Activated B cell treated with CpG ODN at 0.5 μM for 24 hours (primary cell): ENCODE results near the gene GABBR2. TPM values are rescaled to one million over a fixed set of nuclear protein-coding genes. Genes with fewer than 3 reads are reported as not detected.

Source experiments
- ATAC-seq: fragments of 200-7000 bp; cut with Tn5 transposase; one replicate; pipeline ENCODE4 v1.10.0; 2021; ENCODE audit warnings: low read depth, mild to moderate bottlenecking, moderate library complexity
- CTCF ChIA-PET: fragments of 350-600 bp; sonication (Branson Sonifier 250); formaldehyde crosslinking; loops from one replicate; lab custom pipeline; 2021; ENCODE audit warnings: antibody characterized with exemption; lab: Charles Lee
- POLR2A ChIA-PET: fragments of 350-600 bp; sonication (Branson Sonifier 250); formaldehyde crosslinking; loops from one replicate; lab custom pipeline; 2021; ENCODE audit warnings: antibody characterized with exemption; lab: Charles Lee
- DNase-seq: peaks from one replicate; pipeline ENCODE4 v3.0.0; 2022
- H3K27ac Mint-ChIP-seq: one replicate; pipeline ENCODE4 v1.8.0; 2020; ENCODE audit warnings: mixed read lengths
- H3K27me3 Mint-ChIP-seq: one replicate; pipeline ENCODE4 v1.8.0; 2021; ENCODE audit warnings: mixed read lengths
- H3K36me3 Mint-ChIP-seq: one replicate; pipeline ENCODE4 v1.8.0; 2021; ENCODE audit warnings: low read depth, mixed read lengths
- H3K4me1 Mint-ChIP-seq: one replicate; pipeline ENCODE4 v1.8.0; 2021; ENCODE audit warnings: mixed read lengths
- H3K4me3 Mint-ChIP-seq: one replicate; pipeline ENCODE4 v1.8.0; 2020; ENCODE audit warnings: mild to moderate bottlenecking, mixed read lengths
- H3K9me3 Mint-ChIP-seq: one replicate; pipeline ENCODE4 v1.8.0; 2020; ENCODE audit warnings: mixed read lengths
- intact Hi-C: fragments of 100-400 bp; cut with micrococcal nuclease; formaldehyde crosslinking; loops from one replicate; pipeline ENCODE4 v1.15.1; 2024
- total RNA-seq: library from RNA; stranded (reverse); gene quantifications from 2 replicates; pipeline ENCODE4 v1.2.3, GENCODE V29; 2022
- TF ChIP-seq, protein P1 (sequence below): fragments of 200-600 bp; IDR thresholded peaks from one replicate; pipeline ENCODE4 v1.8.0; 2022; ENCODE audit warnings: antibody characterized with exemption, mild to moderate bottlenecking

Gene GABBR2
- total RNA-seq, 1 donor from 2014 or later, result not detected

DNA sequence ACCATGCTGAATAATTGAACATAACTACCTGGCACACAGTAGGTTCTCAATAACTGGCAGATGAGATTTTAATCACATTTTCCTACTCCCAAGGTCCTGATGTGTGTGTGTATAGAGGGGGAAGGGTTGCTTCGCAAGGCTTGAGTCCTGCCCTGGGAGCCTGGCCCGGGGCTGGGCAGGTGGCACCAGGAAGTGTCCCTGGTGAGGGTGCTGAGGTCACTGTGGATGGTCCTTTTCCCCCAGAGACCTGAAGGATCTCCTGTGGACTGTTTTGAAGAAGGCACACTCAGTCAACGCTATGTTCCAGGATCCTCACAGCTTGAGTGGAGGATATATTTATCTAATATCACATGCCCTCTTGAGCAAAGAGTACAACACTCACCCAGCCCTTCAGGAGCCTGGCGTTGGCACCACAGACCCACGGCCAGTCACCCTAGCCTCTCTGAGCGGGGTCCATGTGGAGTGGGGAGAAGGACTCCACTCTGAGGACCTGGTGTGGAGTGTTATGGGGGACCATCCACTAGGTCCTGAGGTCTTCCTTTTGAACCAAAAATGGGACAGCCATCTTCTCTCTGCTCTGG is 177.8 kb downstream of the GABBR2 start:
- CTCF ChIA-PET, result no interaction called here
- ATAC-seq (no peak), DNase-seq (no peak)
- intact Hi-C loops, result no loop called here
- Mint-ChIP-seq H3K4me1 (no peaks in the 10 kb centered on the region), H3K27ac (no peak overlapping the region), H3K27me3 (peaks cover 10% of the 10 kb centered on the region), H3K9me3 (peaks cover 5% of the 10 kb centered on the region), H3K36me3 (no peaks in the 10 kb centered on the region), H3K4me3 (no peak overlapping the region)
- TF ChIP-seq, protein P1, sequence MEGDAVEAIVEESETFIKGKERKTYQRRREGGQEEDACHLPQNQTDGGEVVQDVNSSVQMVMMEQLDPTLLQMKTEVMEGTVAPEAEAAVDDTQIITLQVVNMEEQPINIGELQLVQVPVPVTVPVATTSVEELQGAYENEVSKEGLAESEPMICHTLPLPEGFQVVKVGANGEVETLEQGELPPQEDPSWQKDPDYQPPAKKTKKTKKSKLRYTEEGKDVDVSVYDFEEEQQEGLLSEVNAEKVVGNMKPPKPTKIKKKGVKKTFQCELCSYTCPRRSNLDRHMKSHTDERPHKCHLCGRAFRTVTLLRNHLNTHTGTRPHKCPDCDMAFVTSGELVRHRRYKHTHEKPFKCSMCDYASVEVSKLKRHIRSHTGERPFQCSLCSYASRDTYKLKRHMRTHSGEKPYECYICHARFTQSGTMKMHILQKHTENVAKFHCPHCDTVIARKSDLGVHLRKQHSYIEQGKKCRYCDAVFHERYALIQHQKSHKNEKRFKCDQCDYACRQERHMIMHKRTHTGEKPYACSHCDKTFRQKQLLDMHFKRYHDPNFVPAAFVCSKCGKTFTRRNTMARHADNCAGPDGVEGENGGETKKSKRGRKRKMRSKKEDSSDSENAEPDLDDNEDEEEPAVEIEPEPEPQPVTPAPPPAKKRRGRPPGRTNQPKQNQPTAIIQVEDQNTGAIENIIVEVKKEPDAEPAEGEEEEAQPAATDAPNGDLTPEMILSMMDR, result no peak
- POLR2A ChIA-PET, result no interaction called here

DNA sequence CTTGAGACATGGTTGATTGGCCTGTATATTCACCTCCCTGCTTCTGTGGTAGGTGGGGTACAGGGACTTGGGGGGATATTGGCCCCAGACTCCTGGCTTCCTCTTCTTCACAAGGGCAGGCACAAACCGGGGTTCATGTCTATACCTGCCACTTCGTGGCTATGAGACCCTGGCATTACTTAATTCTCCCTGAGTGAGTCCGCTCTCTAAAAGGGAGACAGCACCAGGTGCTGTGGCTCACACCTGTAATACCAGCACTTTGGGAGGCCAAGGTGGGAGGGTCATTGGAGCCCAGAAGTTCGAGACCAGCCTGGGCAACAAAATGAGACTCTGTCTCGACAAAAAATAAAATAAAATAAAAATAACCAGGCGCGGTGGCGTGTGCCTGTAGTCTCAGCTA is 178.5 kb downstream of the GABBR2 start:
- H3K36me3 Mint-ChIP-seq, result no peaks in the 10 kb centered on the region
- peaks cover 5% of the 10 kb centered on the region for H3K9me3 Mint-ChIP-seq
- DNase-seq (no peak), ATAC-seq (no peak)
- no peaks in the 10 kb centered on the region for H3K4me1 Mint-ChIP-seq
- H3K27ac Mint-ChIP-seq, result no peak overlapping the region
- ChIA-PET POLR2A (no interaction called here), CTCF (no interaction called here)
- H3K4me3 Mint-ChIP-seq, result no peak overlapping the region
- TF ChIP-seq, protein P1, result no peak
- intact Hi-C loops, result no loop called here
- H3K27me3 Mint-ChIP-seq, result peaks cover 10% of the 10 kb centered on the region

DNA sequence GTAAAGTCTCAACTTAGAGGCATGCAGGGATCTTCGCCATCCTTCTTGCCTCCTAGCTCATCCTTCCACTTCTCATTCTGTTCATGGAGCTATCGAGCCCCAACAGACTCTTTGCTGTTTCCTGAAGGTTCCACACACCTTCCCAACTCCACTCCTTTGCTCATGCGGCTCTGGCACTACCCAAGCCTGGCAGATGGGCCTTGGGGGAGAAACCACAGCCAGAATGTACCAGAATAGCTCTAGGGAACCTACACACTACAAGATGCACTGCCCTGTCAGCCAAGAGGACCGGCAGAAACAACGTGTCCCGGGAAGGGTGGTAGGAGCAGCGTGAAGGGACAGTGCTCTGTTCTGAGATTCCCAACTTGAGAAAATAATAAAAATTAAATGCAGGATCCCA is 178.9 kb downstream of the GABBR2 start:
- no peaks in the 10 kb centered on the region for H3K4me1 Mint-ChIP-seq
- no peak for DNase-seq
- H3K27ac Mint-ChIP-seq, result no peak overlapping the region
- H3K4me3 Mint-ChIP-seq, result no peak overlapping the region
- ATAC-seq, result no peak
- no peaks in the 10 kb centered on the region for H3K36me3 Mint-ChIP-seq
- ChIA-PET CTCF (no interaction called here), POLR2A (no interaction called here)
- H3K9me3 Mint-ChIP-seq, result peaks cover 5% of the 10 kb centered on the region
- TF ChIP-seq, protein P1, result no peak
- peaks cover 13% of the 10 kb centered on the region for H3K27me3 Mint-ChIP-seq
- intact Hi-C loops, result no loop called here

DNA sequence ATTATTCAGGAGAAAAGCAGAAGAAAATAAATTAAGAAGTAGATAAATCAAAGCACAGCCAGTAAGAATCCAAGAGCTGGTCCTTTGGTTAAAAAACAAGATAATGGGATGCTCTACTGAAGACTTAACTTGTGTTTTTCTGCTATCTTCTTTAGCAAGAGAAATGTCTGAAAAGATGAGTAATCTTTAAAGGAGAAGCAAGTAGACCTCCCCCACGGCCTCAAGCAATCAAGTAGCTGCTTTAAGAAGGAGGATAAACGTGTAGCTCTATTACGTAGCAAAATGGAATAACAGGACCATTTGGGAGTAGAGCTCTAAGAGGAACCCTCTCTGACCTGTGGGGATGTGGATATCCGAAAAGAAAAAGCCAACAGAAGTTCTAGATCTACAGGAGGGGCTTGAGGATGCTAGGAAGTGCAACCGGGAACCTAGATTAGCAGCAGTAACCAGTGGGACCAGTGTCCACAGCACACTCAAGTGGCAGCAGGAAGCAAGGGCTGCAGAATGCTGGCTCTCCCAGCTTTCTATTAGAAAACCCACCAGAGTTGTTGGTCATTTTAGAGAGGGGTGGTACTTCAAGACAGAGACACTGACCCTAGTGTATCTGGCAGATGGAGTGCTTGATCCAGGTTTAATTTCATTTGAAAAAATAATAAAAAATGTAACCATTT is 185.4 kb downstream of the GABBR2 start:
- no peak for ATAC-seq
- H3K9me3 Mint-ChIP-seq, result peaks cover 5% of the 10 kb centered on the region
- CTCF ChIA-PET, result no interaction called here
- no peaks in the 10 kb centered on the region for H3K4me1 Mint-ChIP-seq
- POLR2A ChIA-PET, result no interaction called here
- no peak for DNase-seq
- intact Hi-C loops, result no loop called here
- H3K27ac Mint-ChIP-seq, result no peak overlapping the region
- no peak overlapping the region for H3K4me3 Mint-ChIP-seq
- peaks cover 34% of the 10 kb centered on the region for H3K27me3 Mint-ChIP-seq
- H3K36me3 Mint-ChIP-seq, result no peaks in the 10 kb centered on the region
- TF ChIP-seq, protein P1, result no peak

DNA sequence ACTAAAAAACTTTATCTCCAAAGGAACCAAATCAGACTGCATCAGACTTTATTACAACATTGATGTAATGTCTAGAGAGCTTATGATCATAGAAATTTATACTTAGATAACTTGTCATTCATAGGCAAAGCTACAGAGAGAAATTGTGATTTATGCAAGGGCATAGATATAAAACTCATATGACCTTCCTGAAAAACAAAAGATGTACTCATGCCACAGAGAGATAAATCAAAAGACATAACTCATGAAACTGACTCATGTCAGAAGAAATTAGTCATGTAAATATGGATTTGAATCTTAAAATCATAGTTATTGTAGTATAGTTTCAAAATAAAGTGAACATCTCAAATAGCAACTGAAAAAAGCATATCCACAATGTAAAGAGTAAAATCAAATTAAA is 186.2 kb downstream of the GABBR2 start:
- ATAC-seq (no peak), DNase-seq (no peak)
- ChIA-PET CTCF (no interaction called here), POLR2A (no interaction called here)
- Mint-ChIP-seq H3K9me3 (peaks cover 5% of the 10 kb centered on the region), H3K36me3 (no peaks in the 10 kb centered on the region), H3K4me3 (no peak overlapping the region), H3K27me3 (peaks cover 37% of the 10 kb centered on the region), H3K27ac (no peak overlapping the region), H3K4me1 (no peaks in the 10 kb centered on the region)
- TF ChIP-seq, protein P1, result no peak
- intact Hi-C loops, result no loop called here
